A549 (cell line): ENCODE measurements around the gene CLTRN.

Source experiments
- ESRRA ChIP-seq: fragments of 150-350 bp; IDR thresholded peaks from 2 replicates; pipeline ENCODE4 v1.6.1; 2014; ENCODE audit warnings: mild to moderate bottlenecking, low read length, borderline replicate concordance
- TF ChIP-seq, protein P1 (sequence below): fragments of 200-600 bp; sonication (generic); IDR thresholded peaks from 2 replicates; pipeline ENCODE4 v1.6.1; 2016; ENCODE audit warnings: antibody characterized with exemption, mild to moderate bottlenecking, moderate library complexity

DNA sequence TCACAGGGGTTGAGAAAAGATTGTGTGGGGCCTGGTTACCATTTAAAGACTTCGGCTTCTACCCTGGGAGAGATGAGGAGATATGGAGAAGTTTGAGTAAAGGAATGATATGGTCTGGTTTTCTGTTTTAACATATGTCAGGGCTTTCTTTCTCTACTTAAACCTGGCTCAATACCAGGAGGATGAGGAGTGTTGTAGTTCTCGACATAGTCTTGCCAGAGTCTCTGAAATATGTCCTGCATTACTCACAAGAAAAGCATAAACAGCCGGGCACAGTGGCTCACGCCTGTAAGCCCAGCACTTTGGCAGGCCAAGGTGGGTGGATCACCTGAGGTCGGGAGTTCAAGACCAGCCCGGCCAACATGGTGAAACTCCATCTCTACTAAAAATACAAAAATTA, 47.5 kb downstream of the CLTRN start:
- no peak for TF ChIP-seq ESRRA
- TF ChIP-seq, protein P1, sequence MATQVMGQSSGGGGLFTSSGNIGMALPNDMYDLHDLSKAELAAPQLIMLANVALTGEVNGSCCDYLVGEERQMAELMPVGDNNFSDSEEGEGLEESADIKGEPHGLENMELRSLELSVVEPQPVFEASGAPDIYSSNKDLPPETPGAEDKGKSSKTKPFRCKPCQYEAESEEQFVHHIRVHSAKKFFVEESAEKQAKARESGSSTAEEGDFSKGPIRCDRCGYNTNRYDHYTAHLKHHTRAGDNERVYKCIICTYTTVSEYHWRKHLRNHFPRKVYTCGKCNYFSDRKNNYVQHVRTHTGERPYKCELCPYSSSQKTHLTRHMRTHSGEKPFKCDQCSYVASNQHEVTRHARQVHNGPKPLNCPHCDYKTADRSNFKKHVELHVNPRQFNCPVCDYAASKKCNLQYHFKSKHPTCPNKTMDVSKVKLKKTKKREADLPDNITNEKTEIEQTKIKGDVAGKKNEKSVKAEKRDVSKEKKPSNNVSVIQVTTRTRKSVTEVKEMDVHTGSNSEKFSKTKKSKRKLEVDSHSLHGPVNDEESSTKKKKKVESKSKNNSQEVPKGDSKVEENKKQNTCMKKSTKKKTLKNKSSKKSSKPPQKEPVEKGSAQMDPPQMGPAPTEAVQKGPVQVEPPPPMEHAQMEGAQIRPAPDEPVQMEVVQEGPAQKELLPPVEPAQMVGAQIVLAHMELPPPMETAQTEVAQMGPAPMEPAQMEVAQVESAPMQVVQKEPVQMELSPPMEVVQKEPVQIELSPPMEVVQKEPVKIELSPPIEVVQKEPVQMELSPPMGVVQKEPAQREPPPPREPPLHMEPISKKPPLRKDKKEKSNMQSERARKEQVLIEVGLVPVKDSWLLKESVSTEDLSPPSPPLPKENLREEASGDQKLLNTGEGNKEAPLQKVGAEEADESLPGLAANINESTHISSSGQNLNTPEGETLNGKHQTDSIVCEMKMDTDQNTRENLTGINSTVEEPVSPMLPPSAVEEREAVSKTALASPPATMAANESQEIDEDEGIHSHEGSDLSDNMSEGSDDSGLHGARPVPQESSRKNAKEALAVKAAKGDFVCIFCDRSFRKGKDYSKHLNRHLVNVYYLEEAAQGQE, result no peak
